IPS-11a (cell line): ENCODE measurements around the gene PLD5.
A peak's percentile ranks its signal among the peaks of the same experiment; 100 is the strongest.

Experiments
- H3K4me3 ChIP-seq: one replicate; pipeline ENCODE4 v1.5.1; 2013; ENCODE audit warnings: low read depth, low read length, control low read depth

PLD5 gene

DNA sequence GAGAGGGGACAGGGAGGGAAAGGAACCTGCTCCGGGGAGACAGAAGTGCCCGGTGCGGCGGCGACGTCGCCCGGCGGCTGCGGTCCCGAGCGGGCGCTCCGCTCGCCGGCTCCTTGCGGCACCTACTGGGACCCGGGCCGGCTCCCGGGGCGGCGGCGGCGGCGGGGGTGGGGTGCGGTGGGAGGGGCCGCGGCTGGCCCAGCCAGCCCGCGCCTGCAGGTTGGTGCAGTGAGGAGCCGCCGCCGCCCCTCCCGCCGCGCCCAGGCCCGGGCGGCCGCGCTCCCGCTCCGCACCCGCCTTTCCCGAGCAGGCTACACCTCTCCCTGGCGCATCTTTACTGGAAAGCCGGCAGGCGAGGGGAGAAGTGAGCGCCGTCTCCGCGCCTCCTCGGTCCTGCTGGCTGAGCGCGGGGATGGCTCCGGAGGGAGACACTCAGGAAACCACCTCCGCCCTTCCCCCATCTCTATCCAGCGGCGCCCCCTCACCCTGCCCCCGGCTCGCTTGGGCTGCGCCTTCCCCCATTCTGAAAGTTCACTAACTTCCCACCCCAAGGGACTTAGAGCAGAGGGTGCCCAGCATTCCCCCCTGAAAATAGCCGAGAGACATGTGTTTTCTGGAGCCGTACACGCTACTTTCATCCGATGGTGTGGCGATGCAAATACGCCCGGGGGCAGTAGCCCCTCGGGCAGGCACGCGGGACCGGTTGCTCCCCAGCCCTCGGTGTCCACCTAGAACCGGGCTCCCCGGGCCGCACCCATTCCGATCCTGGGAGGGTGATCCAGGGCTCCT, at the start of gene PLD5:
Gene PLD5, minus strand, starts transcription at position 127 of the 789 bp plus-strand sequence.
- peak within 1 kb of the TSS; percentile 68 for H3K4me3 ChIP-seq

DNA sequence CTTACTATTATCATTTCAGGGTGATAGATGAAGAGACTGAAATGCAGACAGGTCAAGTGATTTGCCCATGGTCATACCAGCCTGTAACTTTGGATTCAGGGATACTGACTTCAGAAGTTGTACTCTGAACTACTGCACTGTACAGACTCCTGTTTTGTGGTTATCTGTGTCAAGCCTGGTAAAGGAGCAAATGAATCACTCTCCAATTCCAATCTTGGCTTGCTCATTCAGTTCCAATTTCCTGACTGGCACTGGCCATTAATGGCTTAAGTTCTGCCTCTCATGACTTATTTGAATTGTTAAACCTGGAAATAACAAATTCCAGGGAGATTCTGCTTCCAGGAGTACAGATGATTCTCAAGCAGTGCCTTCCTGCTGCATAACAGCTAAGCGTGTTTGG, 45.4 kb upstream of the PLD5 start:
- H3K4me3 ChIP-seq, result no peak overlapping the region

DNA sequence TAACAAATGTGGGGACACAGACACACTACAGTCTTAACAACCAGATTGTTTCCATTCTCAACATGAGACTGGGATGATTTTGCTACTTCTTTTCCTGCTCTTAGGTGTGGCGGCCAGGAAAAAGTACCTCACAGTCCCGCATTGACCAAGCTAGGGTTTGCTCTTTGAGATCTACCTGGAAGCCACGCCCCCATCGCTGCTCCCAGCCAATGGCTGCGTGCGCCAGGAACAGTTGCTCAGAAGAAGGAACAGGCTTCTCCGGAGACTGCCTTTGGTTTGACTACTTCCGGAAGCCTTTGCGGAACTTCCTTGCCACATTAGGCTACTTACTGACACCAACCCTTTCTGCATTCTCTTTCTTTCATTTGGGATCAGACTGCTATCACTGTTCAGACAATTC, 44.2 kb upstream of the PLD5 start:
- H3K4me3 ChIP-seq, result no peak overlapping the region

DNA sequence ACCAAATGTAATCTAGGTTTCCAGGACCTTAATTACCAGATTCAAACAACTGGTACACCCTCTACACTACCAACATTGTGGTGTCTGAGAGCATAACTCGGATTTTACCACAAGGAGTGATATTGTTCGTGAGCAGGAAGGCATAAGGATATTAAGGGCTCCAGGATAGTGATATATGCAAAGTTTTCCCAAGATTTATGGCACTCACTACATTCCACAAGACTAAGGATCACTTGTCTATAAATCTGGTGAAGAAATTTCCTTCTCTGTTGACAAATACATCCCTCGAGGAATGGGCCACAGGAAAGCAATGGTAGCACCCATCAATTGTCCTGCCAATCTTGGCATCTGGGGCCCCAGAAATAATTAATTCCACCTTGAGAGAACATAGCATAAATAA, 43.1 kb upstream of the PLD5 start:
- no peak overlapping the region for H3K4me3 ChIP-seq

DNA sequence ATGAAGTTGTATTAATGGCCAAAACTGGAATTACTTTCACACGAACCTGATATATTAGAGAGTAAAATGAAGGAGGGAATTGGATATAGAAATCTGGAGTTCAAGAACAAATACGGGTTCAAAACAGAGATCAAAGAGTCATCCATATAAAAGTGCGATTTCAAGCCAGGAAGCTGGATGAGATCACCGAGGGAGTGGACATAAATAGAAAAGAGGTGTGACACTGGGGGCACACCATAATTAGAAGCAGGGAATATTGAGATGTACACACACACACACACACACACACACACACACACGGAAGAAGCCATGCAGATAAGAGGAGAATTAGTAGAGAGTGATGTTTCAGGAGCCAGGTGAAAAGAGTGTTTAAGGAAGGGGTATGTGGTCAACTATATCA, 32.3 kb upstream of the PLD5 start:
- no peak overlapping the region for H3K4me3 ChIP-seq

DNA sequence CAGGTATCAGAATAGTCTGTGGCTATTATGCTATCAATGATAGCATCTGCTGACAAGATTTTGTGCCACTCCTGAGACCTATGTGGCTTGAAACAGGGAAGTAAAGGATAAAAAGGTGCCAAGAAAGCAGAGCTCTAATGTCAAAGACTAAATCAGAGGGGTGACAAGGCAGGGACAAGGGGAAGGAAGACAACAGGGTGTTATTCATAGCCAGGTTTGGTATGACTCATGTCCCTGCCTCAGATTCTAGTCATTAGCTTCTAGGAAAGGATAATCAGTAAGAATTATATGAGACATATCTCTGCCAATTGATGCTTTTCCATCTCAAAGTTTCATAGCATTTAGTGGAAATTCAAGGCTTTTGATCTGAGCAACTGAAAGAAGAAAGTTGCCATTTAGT, 31.8 kb upstream of the PLD5 start:
- H3K4me3 ChIP-seq, result no peak overlapping the region

DNA sequence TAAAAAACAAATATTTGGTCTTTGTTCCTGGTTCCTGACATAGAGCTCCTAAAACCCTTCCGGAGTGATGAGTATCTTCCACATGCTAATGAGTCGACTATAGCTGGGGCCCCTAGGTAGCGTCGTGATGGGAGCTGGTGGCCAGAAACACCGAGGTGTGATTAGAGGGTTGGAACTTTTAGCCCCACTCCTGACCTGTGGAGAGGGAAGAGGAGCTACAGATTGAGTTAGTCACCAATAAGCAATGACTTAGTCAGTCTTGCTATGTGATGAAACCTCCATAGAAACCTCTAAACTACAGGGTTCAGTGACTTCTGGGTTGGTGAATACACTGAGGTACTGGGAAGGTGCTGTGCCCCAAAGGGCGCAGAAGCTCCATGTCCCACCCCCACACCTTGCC, 30.1 kb upstream of the PLD5 start:
- no peak overlapping the region for H3K4me3 ChIP-seq

DNA sequence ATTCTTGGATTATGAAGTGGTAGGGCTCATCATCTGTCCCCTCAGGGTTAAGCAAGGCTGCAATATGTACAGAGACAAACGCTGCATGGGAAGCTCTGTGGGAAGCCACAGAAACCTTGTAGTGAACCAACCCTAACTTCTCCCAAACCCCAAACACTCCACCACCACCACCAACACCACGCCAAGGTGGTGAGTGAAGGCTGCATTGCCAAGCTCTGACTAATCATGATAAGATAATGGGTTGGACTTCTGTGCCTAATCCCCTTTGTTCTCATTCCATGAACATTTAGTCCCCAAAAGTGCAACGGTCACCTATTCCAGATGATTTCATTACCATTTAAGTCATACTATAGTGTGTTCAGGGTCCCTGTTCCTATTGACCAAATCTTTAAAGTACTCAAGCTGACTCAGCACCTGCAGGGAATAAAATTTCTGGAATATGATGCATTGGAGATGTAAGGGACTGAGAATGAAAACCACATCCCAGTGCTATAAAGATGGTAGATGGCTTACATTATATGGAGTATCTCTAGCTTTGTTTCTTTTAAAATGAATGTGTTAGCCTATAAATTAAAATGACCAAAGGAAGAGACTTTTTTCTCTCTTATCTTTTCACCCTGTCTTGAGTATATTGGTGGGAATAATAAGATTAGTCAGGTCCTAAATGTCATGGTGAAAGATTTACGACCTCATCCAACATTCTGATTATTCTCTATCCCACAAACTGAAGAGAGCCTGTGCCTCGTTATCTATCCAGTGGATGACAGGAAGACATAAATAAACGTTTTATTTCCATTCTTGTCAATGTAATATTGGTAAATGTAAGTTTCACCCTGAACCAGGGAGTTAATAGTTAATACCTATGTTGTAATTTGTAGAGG, 22.6 kb upstream of the PLD5 start:
- no peak overlapping the region for H3K4me3 ChIP-seq

DNA sequence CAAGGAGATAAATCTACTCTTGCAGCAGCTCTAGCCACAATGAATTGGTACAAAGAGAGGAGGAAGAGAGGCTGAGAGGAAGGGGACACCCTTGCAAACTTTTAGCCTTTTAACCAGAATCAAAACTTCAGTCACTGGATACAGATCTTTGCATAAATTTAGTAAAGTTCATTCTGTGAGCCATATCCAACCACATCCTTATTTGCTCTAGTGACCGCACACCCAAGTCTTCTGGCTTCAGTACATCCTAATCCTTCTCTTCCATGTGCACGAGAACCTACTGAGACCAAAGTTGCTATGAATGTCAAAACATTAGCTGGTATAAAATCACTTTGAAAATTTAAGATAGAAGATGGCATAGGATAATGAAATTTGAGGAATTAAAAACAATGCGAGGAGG, 21.9 kb upstream of the PLD5 start:
- no peak overlapping the region for H3K4me3 ChIP-seq

DNA sequence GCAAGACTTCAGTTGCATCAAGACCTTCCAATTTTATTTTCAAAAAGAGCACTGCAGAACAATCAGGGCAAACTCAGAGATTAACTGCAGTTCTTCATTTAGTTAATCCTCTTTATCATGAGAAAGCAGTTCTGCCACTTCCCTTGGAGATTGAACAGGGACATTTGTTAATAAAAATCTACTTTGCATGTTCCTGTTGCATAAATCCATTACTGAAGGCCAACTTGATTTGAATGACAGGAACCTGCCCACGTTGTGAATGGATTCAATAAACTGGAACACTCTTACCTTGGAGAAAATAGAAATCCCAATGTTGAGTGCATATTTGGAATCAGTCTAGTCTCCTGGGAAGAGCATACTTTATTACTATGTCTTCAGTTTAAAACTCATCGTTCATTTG, 19.6 kb upstream of the PLD5 start:
- no peak overlapping the region for H3K4me3 ChIP-seq

DNA sequence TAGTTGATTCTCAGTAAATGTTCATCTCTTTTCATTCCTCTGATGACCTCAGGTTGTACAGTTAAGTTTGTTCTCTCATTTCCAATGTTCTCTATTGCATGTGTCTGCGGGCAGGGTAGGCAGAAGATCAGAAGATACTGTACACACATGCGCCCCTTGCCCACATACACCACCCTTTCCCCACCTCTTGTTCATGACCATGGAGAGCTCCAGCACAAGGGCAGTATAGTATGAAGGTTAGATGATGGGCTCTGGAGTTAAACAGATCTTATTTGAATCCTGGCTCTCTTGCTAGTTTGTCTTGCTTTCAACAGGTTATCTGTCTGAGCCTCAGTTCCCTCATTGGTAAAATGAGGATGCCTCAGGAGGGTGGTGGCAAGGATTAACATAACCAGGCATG, 17.8 kb upstream of the PLD5 start:
- H3K4me3 ChIP-seq, result no peak overlapping the region

DNA sequence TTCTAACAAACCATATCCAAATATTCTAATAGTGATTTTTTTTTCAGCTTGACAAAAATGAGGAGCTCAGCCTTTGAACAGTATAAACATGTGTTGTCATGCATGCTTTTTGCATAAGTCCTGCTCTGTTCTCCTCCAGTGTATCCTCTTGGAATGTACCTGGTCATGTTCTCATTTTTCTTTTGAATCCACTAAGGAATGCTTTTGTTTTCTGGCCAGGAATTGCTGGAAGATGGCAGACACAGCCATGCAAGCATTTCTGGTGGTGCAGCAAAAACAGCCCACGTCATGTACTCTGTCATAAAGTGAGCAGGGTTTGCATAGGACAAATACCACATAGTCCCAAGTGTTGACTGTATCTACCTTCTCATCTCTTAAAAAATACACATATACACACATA, 11.5 kb upstream of the PLD5 start:
- no peak overlapping the region for H3K4me3 ChIP-seq

DNA sequence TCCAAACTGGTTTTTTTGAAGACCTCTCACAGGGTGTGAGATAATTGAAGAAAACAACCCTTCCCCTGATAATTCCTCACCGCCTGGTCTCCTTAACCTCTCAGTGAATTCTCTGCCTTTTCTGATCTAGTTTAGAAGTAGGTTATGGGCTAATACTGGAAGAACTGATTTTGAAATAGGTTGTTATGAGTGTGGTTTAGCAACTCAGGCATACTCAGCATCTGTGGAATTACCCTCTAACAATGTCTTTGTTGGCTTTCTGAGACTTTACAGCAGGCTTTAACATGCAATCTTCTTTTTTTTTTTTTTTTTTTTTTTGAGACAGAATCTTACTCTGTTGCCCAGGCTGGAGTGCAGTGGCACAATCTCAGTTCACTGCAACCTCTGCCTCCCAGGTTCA, 10.3 kb upstream of the PLD5 start:
- H3K4me3 ChIP-seq, result no peak overlapping the region

DNA sequence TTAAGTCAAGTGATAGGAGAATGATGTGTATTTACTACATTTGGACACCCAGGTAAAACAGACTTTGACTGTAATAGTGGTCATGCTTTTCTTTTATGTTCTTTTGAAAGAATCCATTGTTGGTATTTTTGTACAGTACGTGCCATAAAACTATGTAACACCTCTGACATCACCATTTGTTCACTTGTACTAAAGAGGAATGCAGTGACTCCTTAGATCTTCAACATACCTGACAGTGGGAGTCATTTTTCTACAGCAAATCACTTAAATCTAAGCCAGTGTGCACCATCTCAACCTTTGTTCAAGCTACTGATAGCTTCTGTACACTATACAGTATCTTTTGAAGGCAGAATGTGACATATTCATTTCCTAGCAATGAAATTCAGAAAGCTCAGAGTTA, 6.3 kb upstream of the PLD5 start:
- H3K4me3 ChIP-seq, result no peak overlapping the region

DNA sequence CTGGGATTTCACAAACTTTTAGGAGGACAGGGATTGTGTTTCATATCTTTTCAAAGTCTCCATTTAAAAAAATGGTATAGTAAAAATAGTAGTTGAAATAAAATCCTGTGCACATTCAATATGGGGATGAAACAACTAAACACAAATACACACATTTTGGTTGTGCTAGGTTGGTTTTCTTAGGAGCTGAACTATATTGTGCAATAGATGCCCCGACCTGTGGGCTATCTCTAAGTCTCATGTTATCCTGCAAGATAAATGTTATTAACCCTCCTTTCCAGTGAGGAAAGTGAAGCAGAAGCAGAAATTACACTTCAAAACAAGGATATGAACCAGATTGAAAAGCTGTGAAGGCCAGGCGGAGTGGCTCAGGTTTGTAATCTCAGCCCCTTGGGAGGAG, 1.3 kb upstream of the PLD5 start:
- H3K4me3 ChIP-seq, result no peak overlapping the region

DNA sequence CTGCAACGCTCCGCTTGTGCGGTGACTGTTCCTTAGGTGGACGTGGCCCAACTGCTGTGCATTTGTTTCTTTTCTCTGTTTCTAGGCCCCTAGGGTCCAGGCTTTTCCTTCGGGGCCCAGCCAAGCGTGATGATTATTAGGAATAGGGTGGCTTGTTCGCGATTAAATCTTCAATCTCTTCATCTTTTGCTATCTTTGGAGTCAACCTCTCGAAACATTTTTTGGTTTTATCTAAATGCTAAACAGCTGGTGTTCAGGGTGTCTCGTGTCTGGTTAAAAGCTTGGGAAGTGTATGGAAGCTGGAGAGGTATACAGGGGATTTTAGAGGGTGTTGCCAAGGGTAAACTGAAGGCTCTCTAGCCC, 844 bp upstream of the PLD5 start:
- peak overlapping the region; percentile 56 for H3K4me3 ChIP-seq

DNA sequence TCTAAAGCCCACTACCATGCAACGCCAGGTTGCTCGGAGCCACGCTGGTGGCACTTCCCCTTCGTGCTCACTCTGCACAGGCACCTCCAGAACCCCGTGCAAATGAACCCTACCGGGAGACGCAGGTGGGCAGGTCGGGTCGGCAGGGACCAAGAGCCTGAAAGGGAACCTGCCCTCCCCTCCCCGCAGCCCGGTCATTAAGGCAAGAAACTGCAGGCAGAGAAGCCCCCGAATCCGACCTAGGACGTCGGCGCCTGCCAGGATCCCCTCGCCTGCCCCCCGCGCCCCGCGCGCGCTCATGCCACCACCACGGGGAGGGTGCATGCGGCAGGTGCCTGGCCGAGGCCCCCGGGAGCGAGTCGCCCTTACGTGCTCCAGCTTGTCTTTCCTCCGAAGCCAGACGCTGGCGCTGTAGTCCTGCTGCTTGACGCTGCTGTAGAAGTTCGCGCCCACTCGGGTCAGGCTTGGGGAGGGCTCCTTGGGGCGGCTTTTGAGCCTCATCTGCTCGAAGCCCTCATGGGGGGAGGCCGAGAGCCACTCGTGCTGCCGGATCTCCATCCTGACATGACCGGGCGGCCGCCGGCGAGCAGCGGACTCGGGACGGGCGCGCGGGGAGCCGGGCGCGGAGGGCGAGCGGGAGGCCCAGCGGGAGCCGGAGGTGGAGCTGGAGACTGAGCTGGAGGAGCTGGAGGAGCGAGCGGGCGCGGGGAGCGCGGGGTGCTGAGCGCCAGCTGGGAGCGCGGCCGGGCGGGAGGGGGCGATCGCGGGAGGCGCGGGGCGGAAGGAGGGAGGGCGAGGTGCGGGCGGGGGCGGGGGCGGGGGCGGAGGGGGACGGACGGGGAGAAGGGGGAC, 552 bp downstream of the PLD5 start:
- H3K4me3 ChIP-seq, result peak overlapping the region; percentile 68

DNA sequence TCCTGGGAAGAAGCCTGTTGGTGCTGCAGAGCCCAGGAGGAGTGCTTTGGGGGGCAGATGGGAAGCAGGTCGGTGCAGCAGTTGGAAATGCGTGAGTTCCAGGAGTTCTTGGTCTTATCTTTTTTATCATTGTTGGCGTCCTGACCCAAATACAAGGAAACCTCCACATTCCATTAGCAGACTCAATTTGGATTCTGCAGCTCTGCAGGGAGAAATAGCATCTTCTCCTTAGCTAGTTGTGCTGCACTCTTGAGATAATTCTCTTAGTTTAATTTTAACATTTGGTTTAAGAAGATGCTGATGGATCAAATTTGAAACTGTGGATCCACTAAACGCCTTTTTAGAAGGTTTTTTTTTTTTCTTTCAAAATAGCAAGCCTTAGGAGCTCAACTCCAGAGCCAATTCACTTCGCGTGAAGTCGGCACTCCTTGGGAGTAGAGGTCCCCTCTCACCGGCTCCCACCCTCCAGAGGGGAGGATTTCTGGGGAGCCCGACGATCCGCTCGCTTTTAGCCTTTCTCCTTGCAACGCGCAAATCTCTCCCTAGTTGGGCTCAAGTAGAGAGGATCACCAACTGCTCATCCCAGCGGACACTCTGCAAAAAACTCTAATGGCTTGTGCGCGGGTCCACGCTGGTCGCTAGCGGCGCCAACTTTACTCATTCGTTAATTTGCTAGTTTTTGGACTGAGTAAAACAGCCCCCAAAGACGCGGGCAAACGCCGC, 1.3 kb downstream of the PLD5 start:
- peak overlapping the region; percentile 68 for H3K4me3 ChIP-seq

DNA sequence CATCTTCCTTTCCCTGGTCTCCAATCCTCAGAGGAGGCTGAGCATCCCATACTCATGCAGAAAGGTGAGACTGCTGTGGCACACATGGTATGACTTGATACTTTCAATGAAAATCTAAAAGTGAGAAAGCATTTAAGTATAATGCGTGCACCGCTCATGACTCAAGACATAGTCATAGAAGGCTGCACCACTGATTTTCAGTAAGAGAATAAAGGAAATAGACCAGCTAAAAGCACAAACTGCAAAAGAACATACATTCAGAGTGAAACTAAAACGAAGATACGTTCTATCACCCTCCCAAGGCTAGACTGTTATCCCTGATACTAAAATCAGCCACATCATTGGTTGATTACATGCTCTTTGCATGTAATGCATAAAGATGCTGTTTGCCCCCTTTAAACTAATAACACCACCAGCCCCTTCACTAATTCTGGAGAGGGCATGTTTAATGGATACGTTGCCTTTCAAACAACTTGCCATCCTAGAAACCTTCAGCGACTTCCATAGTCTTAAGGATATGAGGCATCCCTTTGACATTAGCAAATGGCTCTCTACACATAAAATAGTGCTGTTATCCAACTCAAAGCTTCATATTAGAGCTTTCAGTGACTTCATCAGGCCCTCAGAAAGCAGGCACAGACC, 2.1 kb downstream of the PLD5 start:
- H3K4me3 ChIP-seq, result no peak overlapping the region

DNA sequence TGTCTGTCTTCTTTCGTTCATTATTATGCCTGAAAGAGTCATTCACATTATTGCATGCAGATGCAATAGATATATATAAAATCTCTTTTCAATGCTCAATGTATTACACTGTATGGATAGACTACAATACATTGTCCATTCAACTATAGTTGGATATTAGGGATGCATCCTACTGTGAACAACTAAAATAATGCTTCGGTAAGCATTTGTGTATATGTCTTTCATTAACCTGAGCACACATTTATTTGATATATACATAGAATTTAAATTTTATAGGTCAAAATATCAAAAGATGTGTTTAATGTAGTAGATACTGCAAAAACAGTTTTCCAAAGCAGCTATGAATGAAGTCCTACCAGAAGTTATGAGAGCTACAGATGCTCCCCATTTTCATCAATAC, 8.9 kb downstream of the PLD5 start:
- H3K4me3 ChIP-seq, result no peak overlapping the region
